HG03457 (cell line): Measurements from ENCODE around the gene ZNF365.
"Not testable (repeated sequence)": the region's sequence is repeated elsewhere in the genome, so short reads cannot be mapped to it uniquely, and the experiment has no call there.

ENCODE experiments used
- ATAC-seq: cut with Tn5 transposase; IDR thresholded peaks from one replicate; pipeline ENCODE4 v1.9.1; 2021; ENCODE audit warnings: moderate number of reproducible peaks; ENCODE audit not compliant: unreplicated experiment

ZNF365 gene

GRCh38 chr10:62377026-62377415 lies 2.9 kb downstream of the ZNF365 start:
- no peak for ATAC-seq

GRCh38 chr10:62377966-62378365 lies 3.8 kb downstream of the ZNF365 start:
- no peak for ATAC-seq

GRCh38 chr10:62378877-62379276 lies 4.7 kb downstream of the ZNF365 start:
- ATAC-seq, result not testable (repeated sequence)

GRCh38 chr10:62379394-62379793 lies 5.2 kb downstream of the ZNF365 start:
- no peak for ATAC-seq

- no peak for ATAC-seq
Observed at GRCh38 chr10:62380016-62380415, 5.8 kb downstream of the ZNF365 start.

GRCh38 chr10:62381385-62382102 lies 7.4 kb downstream of the ZNF365 start:
- no peak for ATAC-seq

- no peak for ATAC-seq
Observed at GRCh38 chr10:62382831-62383230, 8.7 kb downstream of the ZNF365 start.

GRCh38 chr10:62384057-62384446 lies 9.9 kb downstream of the ZNF365 start:
- peak; percentile 93 for ATAC-seq

GRCh38 chr10:62384447-62385081 lies 10.4 kb downstream of the ZNF365 start:
- ATAC-seq, result no peak

GRCh38 chr10:62386356-62387320 lies 12.5 kb downstream of the ZNF365 start:
- no peak for ATAC-seq

- no peak for ATAC-seq
Observed at GRCh38 chr10:62388328-62388727, 14.2 kb downstream of the ZNF365 start.

GRCh38 chr10:62390497-62391176 lies 16.5 kb downstream of the ZNF365 start:
- no peak for ATAC-seq

GRCh38 chr10:62393237-62393636 lies 19.1 kb downstream of the ZNF365 start:
- no peak for ATAC-seq

GRCh38 chr10:62394556-62395018 lies 20.4 kb downstream of the ZNF365 start:
- no peak for ATAC-seq

GRCh38 chr10:62395892-62396291 lies 21.7 kb downstream of the ZNF365 start:
- ATAC-seq, result no peak

GRCh38 chr10:62396864-62397263 lies 22.7 kb downstream of the ZNF365 start:
- ATAC-seq, result no peak

GRCh38 chr10:62399211-62399610 lies 25.0 kb downstream of the ZNF365 start:
- no peak for ATAC-seq

- no peak for ATAC-seq
Observed at GRCh38 chr10:62402508-62402907, 28.3 kb downstream of the ZNF365 start.

- ATAC-seq, result not testable (repeated sequence)
Observed at GRCh38 chr10:62410528-62410927, 36.4 kb downstream of the ZNF365 start.

- ATAC-seq, result not testable (repeated sequence)
Observed at GRCh38 chr10:62410934-62411333, 36.8 kb downstream of the ZNF365 start.

GRCh38 chr10:62413048-62413447 lies 38.9 kb downstream of the ZNF365 start:
- ATAC-seq, result no peak
